Breast epithelium (tissue), 4 donors: ENCODE results near the gene FNDC3B. TPM values are rescaled to one million over a fixed set of nuclear protein-coding genes. Genes with fewer than 3 reads are reported as not detected.

Experiments
- DNase-seq, 2 donors: peaks; one replicate each; pipeline ENCODE4 v3.0.0-alpha.2; 2019; ENCODE audit warnings: low spot score in 2 of 2
- H3K27ac ChIP-seq, 2 donors: fragments of 200-600 bp; sonication (generic) in 1 of 2; one replicate each; pipeline ENCODE4 v1.5.1; 2016 to 2019; ENCODE audit warnings: mild to moderate bottlenecking in 1 of 2
- H3K27me3 ChIP-seq, 2 donors: fragments of 200-600 bp; sonication (generic) in 1 of 2; one replicate each; pipeline versions ENCODE4 v1.5.1 to v1.6.0; 2017 to 2019; ENCODE audit warnings: control low read depth in 1 of 2, mild to moderate bottlenecking in 1 of 2
- H3K36me3 ChIP-seq: fragments of 200-600 bp; one replicate; pipeline ENCODE4 v1.5.1; 2019
- H3K4me1 ChIP-seq, 2 donors: fragments of 200-600 bp; sonication (generic); one replicate each; pipeline ENCODE4 v1.5.1; 2016 to 2019; ENCODE audit warnings: control low read depth in 1 of 2
- H3K4me3 ChIP-seq, 3 donors: fragments of 200-600 bp; sonication (generic); 1 replicate in 2 of 3; 2 replicates in 1 of 3; pipeline ENCODE4 v1.5.1; 2016 to 2019; ENCODE audit warnings: mild to moderate bottlenecking in 3 of 3, moderate library complexity in 2 of 3
- H3K9me3 ChIP-seq, 2 donors: fragments of 200-600 bp; sonication (generic) in 1 of 2; one replicate each; pipeline ENCODE4 v1.5.1; 2016 to 2019; ENCODE audit warnings: control low read depth in 1 of 2
- CTCF ChIP-seq, 3 donors: fragments of 450-650 bp; IDR thresholded peaks; one replicate each; pipeline ENCODE4 v1.5.1; 2016 to 2017; ENCODE audit warnings: antibody characterized with exemption in 3 of 3, mild to moderate bottlenecking in 3 of 3, moderate library complexity in 3 of 3
- POLR2A ChIP-seq: fragments of 450-650 bp; IDR thresholded peaks from one replicate; pipeline ENCODE4 v1.6.1; 2016; ENCODE audit warnings: antibody characterized with exemption, mild to moderate bottlenecking, moderate library complexity
- POLR2AphosphoS5 ChIP-seq, 3 donors: sonication (generic); formaldehyde crosslinking; IDR thresholded peaks; one replicate each; pipeline ENCODE4 v1.6.1; 2017; ENCODE audit warnings: antibody characterized with exemption in 3 of 3
- intact Hi-C: fragments of 100-400 bp; cut with DNase I; formaldehyde crosslinking; loops from one replicate; pipeline ENCODE4 v1.15.1; 2023; ENCODE audit warnings: low total_unique reads
- total RNA-seq, 3 donors: library from RNA; depleted of rRNA; stranded (reverse); fragments of >200 nt; gene quantifications; one replicate each; pipeline ENCODE4 v1.1.0, GENCODE V29; 2016

The FNDC3B gene
- total RNA-seq, 3 donors from 2014 or later, result 131 to 172 (median 149) TPM

GRCh38 chr3:172102883-172103310 is 63.5 kb downstream of the FNDC3B start:
- H3K4me3 ChIP-seq, result no peak overlapping the region
- DNase-seq, result no peak
- H3K9me3 ChIP-seq, result no peaks in the 10 kb centered on the region
- no peak for TF ChIP-seq POLR2AphosphoS5 (IDR thresholded peaks at IDR 0.05)
- no peak for TF ChIP-seq CTCF (IDR thresholded peaks at IDR 0.05)
- TF ChIP-seq POLR2A, result no peak
- intact Hi-C loops, result no loop called here
- H3K4me1 ChIP-seq, result no peaks in the 10 kb centered on the region
- no peak overlapping the region for H3K27ac ChIP-seq
- no peaks in the 10 kb centered on the region for H3K27me3 ChIP-seq
- no peaks in the 10 kb centered on the region for H3K36me3 ChIP-seq

- Histone ChIP-seq H3K4me3 (no peak overlapping the region), H3K27ac (no peak overlapping the region), H3K27me3 (no peaks in the 10 kb centered on the region), H3K4me1 (no peaks in the 10 kb centered on the region), H3K36me3 (no peaks in the 10 kb centered on the region), H3K9me3 (no peaks in the 10 kb centered on the region)
- intact Hi-C loops, result no loop called here
- DNase-seq, result no peak
- no peak for TF ChIP-seq POLR2A
- no peak for TF ChIP-seq CTCF (IDR thresholded peaks at IDR 0.05)
- TF ChIP-seq POLR2AphosphoS5 (IDR thresholded peaks at IDR 0.05), result no peak
These were observed 64.3 kb downstream of the FNDC3B start for GRCh38 chr3:172103724-172104123.

- TF ChIP-seq CTCF (IDR thresholded peaks at IDR 0.05) (no peak), POLR2A (no peak), POLR2AphosphoS5 (IDR thresholded peaks at IDR 0.05) (no peak)
- Histone ChIP-seq H3K9me3 (no peaks in the 10 kb centered on the region), H3K36me3 (no peaks in the 10 kb centered on the region), H3K27ac (no peak overlapping the region), H3K4me1 (no peaks in the 10 kb centered on the region), H3K27me3 (no peaks in the 10 kb centered on the region), H3K4me3 (no peak overlapping the region)
- intact Hi-C loops, result no loop called here
- no peak for DNase-seq
These were observed 65.2 kb downstream of the FNDC3B start for GRCh38 chr3:172104471-172105072.

- Histone ChIP-seq H3K27ac (peak overlapping the region; percentile 17 to 42), H3K4me3 (no peak overlapping the region), H3K4me1 (no peaks in the 10 kb centered on the region), H3K27me3 (no peaks in the 10 kb centered on the region), H3K36me3 (no peaks in the 10 kb centered on the region), H3K9me3 (no peaks in the 10 kb centered on the region)
- intact Hi-C loops, result no loop called here
- no peak for DNase-seq
- no peak for TF ChIP-seq POLR2AphosphoS5 (IDR thresholded peaks at IDR 0.05)
- no peak for TF ChIP-seq CTCF (IDR thresholded peaks at IDR 0.05)
- TF ChIP-seq POLR2A, result no peak
These were observed 66.9 kb downstream of the FNDC3B start for GRCh38 chr3:172106037-172106954.

- H3K4me1 ChIP-seq, result no peaks in the 10 kb centered on the region
- H3K27me3 ChIP-seq, result no peaks in the 10 kb centered on the region
- H3K36me3 ChIP-seq, result no peaks in the 10 kb centered on the region
- peak overlapping the region in 1 of 2 donors; percentile 42 for H3K27ac ChIP-seq
- no peak for DNase-seq
- intact Hi-C loops, result no loop called here
- TF ChIP-seq POLR2A (no peak), CTCF (IDR thresholded peaks at IDR 0.05) (no peak), POLR2AphosphoS5 (IDR thresholded peaks at IDR 0.05) (no peak)
- H3K9me3 ChIP-seq, result no peaks in the 10 kb centered on the region
- no peak overlapping the region for H3K4me3 ChIP-seq
These were observed 67.6 kb downstream of the FNDC3B start for GRCh38 chr3:172106989-172107388.
